Loucy (cell line): ENCODE measurements around the gene HECTD1.

Experiments used
- CTCF ChIP-seq: fragments of 200-600 bp; sonication (generic); conservative IDR thresholded peaks from 2 replicates; pipeline ENCODE4 v1.5.1; 2014; ENCODE audit warnings: mild to moderate bottlenecking, antibody characterized with exemption, low read length
- EZH2phosphoT487 ChIP-seq: fragments of 200-600 bp; IDR thresholded peaks from 2 replicates; pipeline ENCODE4 v1.6.1; 2018; ENCODE audit warnings: antibody characterized with exemption, mild to moderate bottlenecking, moderate library complexity, borderline replicate concordance

- no peak for TF ChIP-seq CTCF
- TF ChIP-seq EZH2phosphoT487 = no peak
These were observed 78.7 kb downstream of the HECTD1 start for GRCh38 chr14:31128601-31129526.
